ENCODE data around the gene NUP210L.
"Not testable (repeated sequence)": the region's sequence is repeated elsewhere in the genome, so short reads cannot be mapped to it uniquely, and the experiment has no call there.

The NUP210L gene

GRCh38 chr1:154115180-154115579 lies 39.7 kb downstream of the NUP210L start:
- H3K18ac ChIP-seq (ENCODE audit: low read length) = no peak overlapping the region
- H3K36me3 ChIP-seq (ENCODE audit: control insufficient read depth, insufficient read depth, low read length) = no peaks in the 10 kb centered on the region
- H4K5ac ChIP-seq (ENCODE audit: low read length) = no peak overlapping the region
- H3K4ac ChIP-seq (ENCODE audit: low read depth, low read length) = no peak overlapping the region
- no peak overlapping the region for H2AK5ac ChIP-seq (ENCODE audit: low read length)
- no peak overlapping the region for H2BK5ac ChIP-seq (ENCODE audit: low read length)
- WGBS (ENCODE audit: extremely low coverage, insufficient coverage, low lambda C conversion rate) = no CpG with 5 or more reads among the region's 1 CpG
- no peak overlapping the region for H3K56ac ChIP-seq (ENCODE audit: low read length)
- no peak overlapping the region for H3K27ac ChIP-seq (ENCODE audit: low read depth, low read length)
- no peak overlapping the region for H3K9ac ChIP-seq (ENCODE audit: low read length)
- no peak overlapping the region for H2BK120ac ChIP-seq (ENCODE audit: low read depth, low read length)
- no peak overlapping the region for H3K4me3 ChIP-seq (ENCODE audit: low read length)
- H3K79me2 ChIP-seq (ENCODE audit: control insufficient read depth, insufficient read depth, low read length) = no peaks in the 10 kb centered on the region
- H2BK15ac ChIP-seq (replicated peaks; ENCODE audit: low read depth) = no peak overlapping the region
- H3K23ac ChIP-seq (ENCODE audit: low read length) = no peak overlapping the region
- no peaks in the 10 kb centered on the region for H3K4me1 ChIP-seq (ENCODE audit: control insufficient read depth, low read depth, low read length)
- DNase-seq = peak; percentile 8
- no peak overlapping the region for H3K4me2 ChIP-seq (ENCODE audit: low read length)
- no peak overlapping the region for H4K8ac ChIP-seq (ENCODE audit: low read depth, low read length)
- no peaks in the 10 kb centered on the region for H3K27me3 ChIP-seq (ENCODE audit: insufficient read depth, low read length, poor library complexity)
- H3K79me1 ChIP-seq (ENCODE audit: low read length) = no peaks in the 10 kb centered on the region

DNA sequence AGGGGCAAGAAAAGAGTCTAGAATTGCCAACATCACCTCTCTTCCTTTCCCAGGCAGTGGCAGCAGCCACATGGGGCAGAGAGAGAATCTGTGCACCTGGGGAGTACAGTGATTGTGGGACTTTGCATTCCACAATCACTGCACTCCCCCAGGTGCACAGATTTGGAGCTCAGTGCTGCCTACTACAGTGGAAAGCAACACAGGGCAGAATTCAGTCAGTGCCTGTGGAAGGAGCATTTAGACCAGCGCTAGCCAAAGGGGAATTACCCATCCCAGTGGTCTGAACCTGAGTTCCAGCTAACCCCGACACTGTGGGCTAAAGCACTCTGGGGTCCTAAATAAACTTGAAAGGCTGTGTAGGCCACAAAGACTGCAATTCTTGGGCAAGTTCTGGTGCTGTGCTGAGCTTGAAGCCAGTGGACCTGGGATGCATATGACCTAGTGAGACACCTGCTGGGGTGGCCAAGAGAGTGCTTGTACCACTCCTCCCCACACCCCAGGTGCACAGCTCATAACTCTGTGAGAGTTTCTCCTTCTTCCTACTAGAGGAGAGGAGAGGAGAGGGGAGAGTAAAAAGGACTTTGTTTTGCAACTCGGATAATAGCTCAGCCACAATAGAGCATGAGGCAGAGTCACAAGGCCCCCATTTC lies 50.3 kb downstream of the NUP210L start:
- Histone ChIP-seq H3K36me3 (ENCODE audit: control insufficient read depth, insufficient read depth, low read length) (no peaks in the 10 kb centered on the region), H3K79me2 (ENCODE audit: control insufficient read depth, insufficient read depth, low read length) (no peaks in the 10 kb centered on the region), H3K4me1 (ENCODE audit: control insufficient read depth, low read depth, low read length) (no peaks in the 10 kb centered on the region), H3K23ac (ENCODE audit: low read length) (no peak overlapping the region), H3K4me3 (ENCODE audit: low read length) (no peak overlapping the region), H2AK5ac (ENCODE audit: low read length) (no peak overlapping the region), H3K79me1 (ENCODE audit: low read length) (no peaks in the 10 kb centered on the region), H4K8ac (ENCODE audit: low read depth, low read length) (no peak overlapping the region), H2BK120ac (ENCODE audit: low read depth, low read length) (no peak overlapping the region), H3K4me2 (ENCODE audit: low read length) (no peak overlapping the region), H3K9ac (ENCODE audit: low read length) (no peak overlapping the region), H4K5ac (ENCODE audit: low read length) (no peak overlapping the region), H2BK15ac (replicated peaks; ENCODE audit: low read depth) (no peak overlapping the region), H2BK5ac (ENCODE audit: low read length) (no peak overlapping the region), H3K4ac (ENCODE audit: low read depth, low read length) (no peak overlapping the region), H3K56ac (ENCODE audit: low read length) (no peak overlapping the region), H3K18ac (ENCODE audit: low read length) (no peak overlapping the region), H3K27ac (ENCODE audit: low read depth, low read length) (no peak overlapping the region), H3K27me3 (ENCODE audit: insufficient read depth, low read length, poor library complexity) (no peaks in the 10 kb centered on the region)
- WGBS (ENCODE audit: extremely low coverage, insufficient coverage, low lambda C conversion rate) = no CpG with 5 or more reads among the region's 3 CpGs
- DNase-seq = peak; percentile 44

DNA sequence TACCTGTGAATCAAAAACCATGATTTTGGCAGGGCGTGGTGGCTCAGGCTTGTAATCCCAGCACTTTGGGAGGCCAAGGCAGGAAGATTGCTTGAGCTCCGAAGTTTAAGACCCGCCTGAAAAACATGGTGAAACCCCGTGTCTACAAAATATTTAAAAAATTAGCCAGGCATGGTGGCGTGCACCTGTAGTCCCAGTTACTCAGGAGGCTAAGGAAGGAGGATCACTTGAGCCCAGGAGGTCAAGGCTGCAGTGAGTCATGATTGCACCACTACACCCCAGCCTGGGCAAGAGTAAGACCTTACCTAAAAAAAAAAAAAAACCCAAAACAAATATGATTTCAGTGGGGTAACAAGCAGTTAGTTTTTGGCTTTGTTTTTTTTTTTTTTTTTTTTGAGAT lies 54.7 kb downstream of the NUP210L start:
- H2AK5ac ChIP-seq (ENCODE audit: low read length); H3K4me2 ChIP-seq (ENCODE audit: low read length); H3K4me3 ChIP-seq (ENCODE audit: low read length); H3K18ac ChIP-seq (ENCODE audit: low read length); H3K4me1 ChIP-seq (ENCODE audit: control insufficient read depth, low read depth, low read length); H3K27me3 ChIP-seq (ENCODE audit: insufficient read depth, low read length, poor library complexity); H4K8ac ChIP-seq (ENCODE audit: low read depth, low read length); DNase-seq; H3K27ac ChIP-seq (ENCODE audit: low read depth, low read length); H3K4ac ChIP-seq (ENCODE audit: low read depth, low read length); H3K79me2 ChIP-seq (ENCODE audit: control insufficient read depth, insufficient read depth, low read length); H2BK5ac ChIP-seq (ENCODE audit: low read length); H3K9ac ChIP-seq (ENCODE audit: low read length); H3K23ac ChIP-seq (ENCODE audit: low read length); H2BK15ac ChIP-seq (replicated peaks; ENCODE audit: low read depth); H3K56ac ChIP-seq (ENCODE audit: low read length); H3K36me3 ChIP-seq (ENCODE audit: control insufficient read depth, insufficient read depth, low read length); H3K79me1 ChIP-seq (ENCODE audit: low read length); H4K5ac ChIP-seq (ENCODE audit: low read length); H2BK120ac ChIP-seq (ENCODE audit: low read depth, low read length): not testable (repeated sequence)
- WGBS (ENCODE audit: extremely low coverage, insufficient coverage, low lambda C conversion rate) = no CpG with 5 or more reads among the region's 5 CpGs

GRCh38 chr1:154097873-154098272 lies 57.0 kb downstream of the NUP210L start:
- no peaks in the 10 kb centered on the region for H3K27me3 ChIP-seq (ENCODE audit: insufficient read depth, low read length, poor library complexity)
- no peak overlapping the region for H2AK5ac ChIP-seq (ENCODE audit: low read length)
- no peak overlapping the region for H4K5ac ChIP-seq (ENCODE audit: low read length)
- no CpG with 5 or more reads among the region's 2 CpGs for WGBS (ENCODE audit: extremely low coverage, insufficient coverage, low lambda C conversion rate)
- no peak overlapping the region for H3K4ac ChIP-seq (ENCODE audit: low read depth, low read length)
- H3K9ac ChIP-seq (ENCODE audit: low read length) = no peak overlapping the region
- no peaks in the 10 kb centered on the region for H3K79me1 ChIP-seq (ENCODE audit: low read length)
- H2BK120ac ChIP-seq (ENCODE audit: low read depth, low read length) = no peak overlapping the region
- H3K4me2 ChIP-seq (ENCODE audit: low read length) = no peak overlapping the region
- no peak overlapping the region for H3K4me3 ChIP-seq (ENCODE audit: low read length)
- no peak overlapping the region for H2BK5ac ChIP-seq (ENCODE audit: low read length)
- no peak for DNase-seq
- H3K4me1 ChIP-seq (ENCODE audit: control insufficient read depth, low read depth, low read length) = no peaks in the 10 kb centered on the region
- H3K23ac ChIP-seq (ENCODE audit: low read length) = no peak overlapping the region
- H4K8ac ChIP-seq (ENCODE audit: low read depth, low read length) = no peak overlapping the region
- no peak overlapping the region for H3K27ac ChIP-seq (ENCODE audit: low read depth, low read length)
- H2BK15ac ChIP-seq (replicated peaks; ENCODE audit: low read depth) = no peak overlapping the region
- H3K18ac ChIP-seq (ENCODE audit: low read length) = no peak overlapping the region
- no peaks in the 10 kb centered on the region for H3K79me2 ChIP-seq (ENCODE audit: control insufficient read depth, insufficient read depth, low read length)
- no peaks in the 10 kb centered on the region for H3K36me3 ChIP-seq (ENCODE audit: control insufficient read depth, insufficient read depth, low read length)
- H3K56ac ChIP-seq (ENCODE audit: low read length) = no peak overlapping the region

DNA sequence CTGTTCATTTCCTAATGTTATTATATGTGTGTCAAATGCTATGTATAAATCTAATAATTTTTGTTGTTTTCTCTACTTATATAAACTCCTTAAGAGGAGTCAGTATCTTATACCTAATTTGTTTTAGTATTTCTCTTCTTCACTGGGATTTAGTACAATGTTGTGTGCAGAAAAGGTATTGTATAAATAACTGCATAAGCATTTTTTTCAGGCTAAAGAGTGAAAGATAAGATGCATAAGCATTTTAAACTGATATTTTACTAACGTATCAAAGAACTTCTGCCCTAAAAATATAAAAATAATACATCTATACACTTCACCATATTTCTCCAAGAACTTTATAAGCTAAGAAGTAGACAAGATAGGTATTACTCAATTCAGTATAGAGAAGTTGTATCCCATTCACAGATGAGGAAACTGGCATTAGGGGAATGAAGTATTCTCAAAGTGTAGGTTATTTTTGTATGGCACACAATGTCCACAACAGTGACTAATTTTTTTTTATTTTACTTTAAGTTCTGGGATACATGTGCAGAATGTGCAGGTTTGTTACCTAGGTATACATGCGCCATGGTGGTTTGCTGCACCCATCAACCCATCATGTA lies 59.3 kb downstream of the NUP210L start:
- H3K23ac ChIP-seq (ENCODE audit: low read length) = no peak overlapping the region
- H3K4me3 ChIP-seq (ENCODE audit: low read length) = no peak overlapping the region
- no peak overlapping the region for H2BK15ac ChIP-seq (replicated peaks; ENCODE audit: low read depth)
- no peak overlapping the region for H3K18ac ChIP-seq (ENCODE audit: low read length)
- no peak overlapping the region for H3K4me2 ChIP-seq (ENCODE audit: low read length)
- no peak overlapping the region for H2AK5ac ChIP-seq (ENCODE audit: low read length)
- H3K4me1 ChIP-seq (ENCODE audit: control insufficient read depth, low read depth, low read length) = no peaks in the 10 kb centered on the region
- no peaks in the 10 kb centered on the region for H3K27me3 ChIP-seq (ENCODE audit: insufficient read depth, low read length, poor library complexity)
- H3K27ac ChIP-seq (ENCODE audit: low read depth, low read length) = no peak overlapping the region
- H3K4ac ChIP-seq (ENCODE audit: low read depth, low read length) = no peak overlapping the region
- no peak for DNase-seq
- H2BK5ac ChIP-seq (ENCODE audit: low read length) = no peak overlapping the region
- H4K8ac ChIP-seq (ENCODE audit: low read depth, low read length) = no peak overlapping the region
- WGBS (ENCODE audit: extremely low coverage, insufficient coverage, low lambda C conversion rate) = no CpG with 5 or more reads among the region's 2 CpGs
- no peak overlapping the region for H2BK120ac ChIP-seq (ENCODE audit: low read depth, low read length)
- H3K56ac ChIP-seq (ENCODE audit: low read length) = no peak overlapping the region
- H3K79me1 ChIP-seq (ENCODE audit: low read length) = no peaks in the 10 kb centered on the region
- H4K5ac ChIP-seq (ENCODE audit: low read length) = no peak overlapping the region
- no peaks in the 10 kb centered on the region for H3K79me2 ChIP-seq (ENCODE audit: control insufficient read depth, insufficient read depth, low read length)
- no peaks in the 10 kb centered on the region for H3K36me3 ChIP-seq (ENCODE audit: control insufficient read depth, insufficient read depth, low read length)
- no peak overlapping the region for H3K9ac ChIP-seq (ENCODE audit: low read length)

GRCh38 chr1:154094411-154094810 lies 60.5 kb downstream of the NUP210L start:
- H3K4me2 ChIP-seq (ENCODE audit: low read length) = no peak overlapping the region
- no peak overlapping the region for H2BK120ac ChIP-seq (ENCODE audit: low read depth, low read length)

More at GRCh38 chr1:154094411-154094810, 60.5 kb downstream of the NUP210L start:
- no peaks in the 10 kb centered on the region for H3K36me3 ChIP-seq (ENCODE audit: control insufficient read depth, insufficient read depth, low read length)
- no peaks in the 10 kb centered on the region for H3K4me1 ChIP-seq (ENCODE audit: control insufficient read depth, low read depth, low read length)
- no peak overlapping the region for H3K18ac ChIP-seq (ENCODE audit: low read length)
- no peak overlapping the region for H4K8ac ChIP-seq (ENCODE audit: low read depth, low read length)
- H2AK5ac ChIP-seq (ENCODE audit: low read length) = no peak overlapping the region
- no peak overlapping the region for H2BK15ac ChIP-seq (replicated peaks; ENCODE audit: low read depth)
- no peaks in the 10 kb centered on the region for H3K79me1 ChIP-seq (ENCODE audit: low read length)
- H2BK5ac ChIP-seq (ENCODE audit: low read length) = no peak overlapping the region
- H4K5ac ChIP-seq (ENCODE audit: low read length) = no peak overlapping the region
- no peak for DNase-seq
- H3K4me3 ChIP-seq (ENCODE audit: low read length) = no peak overlapping the region
- H3K56ac ChIP-seq (ENCODE audit: low read length) = no peak overlapping the region
- H3K27ac ChIP-seq (ENCODE audit: low read depth, low read length) = no peak overlapping the region
- no peaks in the 10 kb centered on the region for H3K79me2 ChIP-seq (ENCODE audit: control insufficient read depth, insufficient read depth, low read length)
- H3K4ac ChIP-seq (ENCODE audit: low read depth, low read length) = no peak overlapping the region
- no peaks in the 10 kb centered on the region for H3K27me3 ChIP-seq (ENCODE audit: insufficient read depth, low read length, poor library complexity)
- WGBS (ENCODE audit: extremely low coverage, insufficient coverage, low lambda C conversion rate) = no CpG with 5 or more reads among the region's 4 CpGs
- no peak overlapping the region for H3K9ac ChIP-seq (ENCODE audit: low read length)
- H3K23ac ChIP-seq (ENCODE audit: low read length) = no peak overlapping the region
